HG02943 (cell line): Measurements from ENCODE around the gene PTGR3.
A peak's percentile ranks its signal among the peaks of the same experiment; 100 is the strongest.
"Not testable (repeated sequence)": the region's sequence is repeated elsewhere in the genome, so short reads cannot be mapped to it uniquely, and the experiment has no call there.

Experiments used
- ATAC-seq: cut with Tn5 transposase; IDR thresholded peaks from one replicate; pipeline ENCODE4 v1.9.1; 2021; ENCODE audit warnings: mild to moderate bottlenecking, low read depth, moderate library complexity; ENCODE audit not compliant: unreplicated experiment

PTGR3 gene

DNA sequence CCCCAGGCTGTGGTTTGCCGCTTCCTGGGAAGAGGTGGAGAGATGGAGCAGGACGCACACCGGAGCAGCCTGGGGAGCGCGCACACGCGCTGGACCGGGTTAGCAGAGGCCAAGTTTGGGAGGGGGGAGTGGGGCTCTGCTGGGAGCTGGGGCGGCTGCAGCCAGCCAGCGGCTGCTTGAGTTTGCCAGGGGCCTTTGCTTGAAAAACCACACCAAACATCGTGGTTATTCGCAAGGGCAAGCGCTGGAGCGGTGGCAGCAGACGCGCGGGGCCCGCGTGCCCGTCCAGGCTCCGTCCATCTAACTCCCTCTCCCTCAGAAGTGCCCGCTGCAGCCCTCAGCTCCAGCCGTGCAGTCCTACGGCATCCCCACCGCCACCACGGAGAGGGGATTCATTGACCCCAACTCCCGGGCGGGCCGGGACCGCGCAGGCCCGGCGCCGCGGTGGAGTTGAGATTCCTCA lies 4.6 kb downstream of the PTGR3 start:
- no peak for ATAC-seq

GRCh38 chr18:75203416-75204268 lies 5.3 kb downstream of the PTGR3 start:
- no peak for ATAC-seq

GRCh38 chr18:75202696-75203365 lies 6.1 kb downstream of the PTGR3 start:
- no peak for ATAC-seq

DNA sequence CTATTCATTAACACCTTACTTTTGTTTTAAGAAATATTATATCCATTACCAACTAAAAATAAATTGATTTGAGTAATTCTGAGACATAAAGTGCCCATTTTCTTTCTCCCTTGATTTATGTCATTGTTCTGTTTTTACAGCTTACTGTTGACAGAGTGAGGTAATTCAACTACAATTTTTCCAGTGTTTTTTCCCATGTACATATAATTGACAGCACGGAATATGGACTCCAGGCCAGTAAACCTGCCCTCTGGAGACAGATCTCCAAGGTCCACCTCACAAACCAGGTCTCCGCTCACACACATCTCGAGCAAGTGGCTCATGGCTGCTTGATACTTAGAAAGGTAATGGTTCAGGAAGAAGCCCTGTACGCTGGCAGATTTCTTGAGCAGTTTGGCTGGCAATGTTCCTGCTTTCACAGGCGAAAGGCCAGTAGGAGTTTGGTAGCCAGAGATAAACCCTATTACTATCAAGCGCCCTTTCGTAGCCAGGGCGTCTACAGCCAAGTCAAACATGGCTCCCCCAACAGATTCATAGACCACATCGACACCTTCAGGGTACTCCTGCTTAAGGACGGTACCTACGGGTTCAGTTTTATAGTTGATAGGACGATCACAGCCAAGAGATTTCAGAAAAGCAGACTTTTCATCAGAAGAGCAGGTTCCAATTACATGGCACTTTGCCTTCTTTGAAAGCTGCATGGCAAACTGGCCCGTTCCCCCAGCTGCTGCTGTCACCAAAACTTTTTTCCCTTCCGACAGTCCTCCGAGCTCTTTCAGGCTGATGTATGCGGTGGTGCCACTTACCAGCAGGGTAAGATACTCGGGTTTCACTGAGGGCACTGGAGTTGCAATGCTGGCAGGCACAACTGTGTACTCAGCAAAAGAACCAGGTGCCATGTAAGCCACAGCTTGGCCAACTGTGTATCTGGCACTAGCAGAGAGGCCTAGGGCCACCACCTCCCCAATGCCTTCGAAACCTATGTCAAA lies 7.4 kb downstream of the PTGR3 start:
- no peak for ATAC-seq

DNA sequence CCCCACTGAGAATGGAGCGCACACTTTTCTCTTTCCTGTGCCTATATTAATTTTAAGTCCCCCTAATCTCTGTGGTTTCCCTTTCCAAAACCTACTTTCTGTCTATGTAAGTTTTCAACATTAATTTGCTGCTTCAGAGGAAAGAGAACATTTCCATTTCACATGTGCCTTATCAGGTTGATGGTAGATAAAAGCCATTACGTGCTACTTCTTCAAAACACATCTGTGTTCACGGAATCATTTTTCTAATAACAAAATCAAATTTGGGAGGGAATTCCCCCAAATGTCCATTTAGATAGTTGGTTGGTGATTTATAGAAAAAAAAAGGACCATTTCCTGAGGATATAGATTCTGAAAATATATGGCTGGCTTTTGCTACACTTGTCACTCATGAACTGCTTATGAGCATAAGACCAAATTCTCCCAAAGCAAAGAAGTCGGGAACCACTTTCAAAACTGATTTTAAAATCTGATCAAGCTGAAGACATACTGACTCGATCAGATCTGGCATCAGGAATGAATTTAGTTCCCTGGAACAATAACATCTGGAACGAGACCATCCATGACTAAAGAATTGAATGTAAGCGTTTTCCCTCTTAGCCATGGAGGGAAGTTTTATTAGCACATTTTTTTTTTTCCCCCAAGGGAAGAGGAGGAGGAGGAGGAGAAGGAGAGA lies 8.2 kb downstream of the PTGR3 start:
- no peak for ATAC-seq

GRCh38 chr18:75200071-75200470 lies 8.9 kb downstream of the PTGR3 start:
- no peak for ATAC-seq

GRCh38 chr18:75199327-75199726 lies 9.6 kb downstream of the PTGR3 start:
- no peak for ATAC-seq

GRCh38 chr18:75198036-75198435 lies 10.9 kb downstream of the PTGR3 start:
- ATAC-seq, result no peak

- ATAC-seq, result no peak
Measured at GRCh38 chr18:75192899-75193298, 16.0 kb downstream of the PTGR3 start.

- ATAC-seq, result no peak
Measured at GRCh38 chr18:75189696-75190095, 19.2 kb downstream of the PTGR3 start.

DNA sequence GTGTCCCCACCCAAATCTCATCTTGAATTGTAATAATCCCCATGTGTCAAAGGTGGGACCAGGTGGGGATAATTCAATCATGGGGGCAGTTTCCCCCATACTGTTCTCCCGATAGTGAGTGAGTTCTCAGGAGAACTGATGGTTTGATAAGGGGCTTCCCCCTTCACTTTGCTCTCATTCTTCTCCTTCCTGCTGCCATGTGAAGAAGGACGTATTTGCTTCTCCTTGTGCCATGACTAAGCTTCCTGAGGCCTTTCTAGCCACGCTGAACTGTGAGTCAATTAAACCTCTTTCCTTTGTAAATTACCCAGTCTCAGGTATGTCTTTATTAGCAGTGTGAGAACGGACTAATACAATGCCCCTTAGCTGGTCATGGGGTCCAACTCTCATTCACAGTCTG lies 21.2 kb downstream of the PTGR3 start:
- ATAC-seq, result not testable (repeated sequence)

DNA sequence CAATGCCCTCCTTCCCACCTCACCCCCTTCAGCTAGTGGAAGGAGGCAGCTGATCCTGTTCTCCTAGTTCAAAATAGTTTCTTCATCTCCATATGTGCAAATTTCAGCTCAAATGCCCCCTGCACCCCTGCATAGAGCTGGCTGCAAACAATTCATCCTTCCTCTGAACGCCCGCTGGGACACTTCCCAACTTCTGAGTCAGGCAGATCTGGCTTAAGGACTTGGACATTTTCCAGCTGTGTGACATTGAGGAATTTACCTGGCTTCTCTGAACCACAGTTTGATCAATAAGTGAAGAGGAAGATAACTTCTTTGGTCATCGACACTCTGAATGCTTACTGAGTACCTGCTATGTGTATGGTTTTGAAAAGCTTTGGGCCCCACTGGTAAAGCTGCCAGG lies 23.5 kb downstream of the PTGR3 start:
- no peak for ATAC-seq

DNA sequence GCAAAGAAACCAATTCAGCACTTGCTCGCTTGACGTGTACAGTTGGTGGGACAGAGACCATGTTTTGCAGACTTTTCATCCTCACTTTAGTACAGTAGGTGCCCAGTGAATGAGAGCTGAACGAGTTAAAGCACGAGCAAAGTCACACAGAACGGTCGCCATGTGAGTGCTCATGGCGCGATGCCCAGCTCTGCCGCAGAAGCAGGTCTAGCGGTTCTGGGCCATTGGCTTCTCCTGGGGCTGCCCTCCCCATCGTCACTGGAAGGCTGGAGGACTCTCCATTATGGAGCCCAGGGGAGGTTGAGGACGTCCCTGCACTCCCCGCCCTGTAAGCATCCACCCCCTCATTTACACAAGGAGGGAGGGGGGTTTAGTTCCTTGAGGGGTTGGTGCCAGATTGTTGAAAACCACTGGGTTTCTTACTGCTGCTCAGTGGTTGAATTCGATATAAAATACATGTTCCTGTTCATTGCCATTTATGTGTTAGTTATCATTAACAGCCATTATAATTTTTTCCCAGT lies 24.9 kb downstream of the PTGR3 start:
- ATAC-seq, result no peak

- ATAC-seq, result no peak
Measured at GRCh38 chr18:75183524-75183923, 25.4 kb downstream of the PTGR3 start.

DNA sequence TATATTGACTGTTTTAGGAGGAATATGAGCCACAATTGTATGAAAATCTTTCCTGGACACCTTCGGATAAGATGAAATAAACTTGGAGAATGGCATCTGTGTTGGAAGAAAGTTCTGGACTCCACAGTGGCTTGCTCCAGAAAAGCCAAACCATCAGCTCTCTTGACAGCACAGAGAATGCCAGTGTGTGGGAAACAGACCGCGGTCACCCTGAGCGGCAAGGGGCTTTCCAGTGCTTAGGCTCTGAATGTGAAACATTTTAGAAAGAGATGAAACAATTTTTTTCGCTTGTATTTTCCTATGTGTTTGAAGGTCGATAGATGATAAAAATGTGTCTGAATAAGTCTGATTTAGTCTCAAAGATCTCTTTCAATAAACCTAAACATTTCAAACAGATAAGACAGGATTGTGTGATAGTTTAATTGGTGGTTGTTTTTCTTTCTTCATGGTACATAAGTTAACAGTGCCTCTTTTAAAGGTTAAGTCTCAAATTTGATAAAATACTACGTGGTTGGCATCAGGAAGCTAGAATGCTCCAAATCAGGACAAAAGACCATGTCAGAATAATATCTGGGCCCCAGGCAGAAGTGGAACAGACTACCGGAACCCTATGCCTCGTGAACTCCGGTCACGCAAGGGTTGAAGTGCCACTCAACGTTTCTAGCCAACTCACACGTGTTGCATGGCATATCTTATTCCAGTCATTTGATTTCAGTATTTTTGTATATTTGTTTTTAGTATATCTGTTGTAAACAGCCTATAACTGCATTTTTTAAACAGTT lies 28.9 kb downstream of the PTGR3 start:
- ATAC-seq, result no peak

- ATAC-seq, result no peak
Measured at GRCh38 chr18:75178376-75178775, 30.6 kb downstream of the PTGR3 start.

GRCh38 chr18:75176849-75177248 lies 32.1 kb downstream of the PTGR3 start:
- no peak for ATAC-seq

DNA sequence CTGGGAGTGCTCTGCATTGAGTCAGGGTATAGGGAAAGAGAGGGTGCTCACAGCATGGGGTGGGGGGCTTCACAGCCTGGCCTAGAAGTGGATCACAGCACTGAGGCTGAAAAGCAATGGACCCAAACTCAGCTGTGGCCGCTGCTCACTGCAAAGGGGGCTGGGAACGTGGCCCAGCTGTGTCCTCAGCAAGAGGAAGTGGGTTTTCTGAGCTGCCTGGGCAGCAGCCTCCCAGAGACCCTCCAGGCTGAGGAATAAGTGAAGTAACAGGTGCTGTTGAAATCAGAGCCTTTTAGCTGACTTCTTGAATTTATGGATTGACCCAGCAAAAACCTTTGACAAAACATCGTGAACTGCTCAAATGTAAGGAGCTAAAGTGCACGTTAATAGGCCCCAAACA lies 35.2 kb downstream of the PTGR3 start:
- no peak for ATAC-seq

DNA sequence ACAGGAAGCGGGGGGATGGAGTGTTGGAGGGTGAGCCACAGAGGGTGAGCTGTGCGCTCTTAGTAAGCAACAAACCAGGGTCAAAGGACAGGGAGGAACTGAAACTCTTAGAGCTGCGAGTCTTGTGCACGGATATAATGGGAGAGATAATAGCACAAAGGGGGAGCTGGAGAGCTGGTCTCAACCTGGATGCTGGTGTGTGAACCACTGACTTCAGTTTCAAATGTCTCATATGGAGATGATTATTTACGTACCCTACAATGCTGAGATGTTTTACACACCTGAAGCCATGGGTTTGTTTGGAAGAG lies 35.9 kb downstream of the PTGR3 start:
- ATAC-seq, result peak; percentile 99
